HEK293 (cell line): ENCODE data around the gene JOSD1.

Experiments
- CTCF ChIA-PET: fragments of 350-600 bp; formaldehyde crosslinking; extraction: SDS; loops from one replicate; lab custom pipeline; 2021; ENCODE audit warnings: antibody characterized with exemption; lab: Yijun Ruan, JAX
- POLR2A ChIA-PET: fragments of 300-600 bp; formaldehyde crosslinking; extraction: SDS; loops from one replicate; lab custom pipeline; 2020; ENCODE audit warnings: antibody characterized with exemption, inconsistent platforms; lab: Yijun Ruan, JAX
- H3K27ac ChIP-seq: fragments of 200-500 bp; sonication (Bioruptor generic); 2 replicates; pipeline ENCODE4 v1.5.1; 2014; ENCODE audit warnings: low read depth, low read length, control low read depth, inconsistent platforms; ENCODE audit errors: extremely low read depth
- H3K36me3 ChIP-seq, 2 experiments: fragments of 200-500 bp in 1 of 2; sonication (Bioruptor generic) in 1 of 2; 1 replicate in 1 of 2; 2 replicates in 1 of 2; pipeline ENCODE4 v1.5.1; 2014 to 2017; ENCODE audit warnings: inconsistent platforms in 2 of 2, low read length in 2 of 2; ENCODE audit not compliant: control insufficient read depth in 2 of 2, insufficient read depth in 1 of 2
- H3K4me1 ChIP-seq: fragments of 200-500 bp; sonication (Bioruptor generic); 2 replicates; pipeline ENCODE4 v1.5.1; 2014; ENCODE audit warnings: mild to moderate bottlenecking, low read length, inconsistent platforms; ENCODE audit not compliant: control insufficient read depth, insufficient read depth
- H3K4me3 ChIP-seq: 2 replicates; pipeline ENCODE4 v1.5.1; 2011; ENCODE audit warnings: low read depth, mild to moderate bottlenecking, control low read depth, low read length, moderate library complexity
- H3K9me3 ChIP-seq: fragments of 200-500 bp; sonication (Bioruptor generic); 2 replicates; pipeline ENCODE4 v1.5.1; 2014; ENCODE audit warnings: low read depth, low read length, inconsistent platforms; ENCODE audit not compliant: control insufficient read depth, insufficient read depth
- GLI2 ChIP-seq: fragments of 450-650 bp; formaldehyde crosslinking; IDR thresholded peaks from 2 replicates; pipeline ENCODE4; 2017; ENCODE audit warnings: missing biosample characterization, missing genetic modification characterization, low read depth, borderline replicate concordance
- HOXA7 ChIP-seq: sonication (generic); formaldehyde crosslinking; IDR thresholded peaks from 2 replicates; pipeline ENCODE4 v1.8.1; 2022; ENCODE audit warnings: missing genetic modification reagents, borderline replicate concordance
- KLF17 ChIP-seq: fragments of 450-650 bp; formaldehyde crosslinking; IDR thresholded peaks from 2 replicates; pipeline ENCODE4 v1.5.1; 2016; ENCODE audit warnings: missing biosample characterization, missing genetic modification characterization
- PRDM6 ChIP-seq: fragments of 450-650 bp; formaldehyde crosslinking; IDR thresholded peaks from 2 replicates; pipeline ENCODE4 v1.5.1; 2017; ENCODE audit warnings: missing biosample characterization, missing genetic modification characterization
- TRIM28 ChIP-seq: IDR thresholded peaks from 2 replicates; pipeline ENCODE4 v1.6.1; 2011; ENCODE audit warnings: low read length, control low read depth, borderline replicate concordance
- ZBTB1 ChIP-seq: fragments of 450-650 bp; formaldehyde crosslinking; IDR thresholded peaks from 2 replicates; pipeline ENCODE4 v1.5.1; 2016; ENCODE audit warnings: missing biosample characterization, missing genetic modification characterization
- ZBTB17 ChIP-seq: fragments of 450-650 bp; formaldehyde crosslinking; IDR thresholded peaks from 2 replicates; pipeline ENCODE4 v1.5.1; 2016; ENCODE audit warnings: missing biosample characterization, missing genetic modification characterization
- ZBTB21 ChIP-seq: fragments of 450-650 bp; formaldehyde crosslinking; IDR thresholded peaks from 2 replicates; pipeline ENCODE4 v1.5.1; 2017; ENCODE audit warnings: missing biosample characterization, missing genetic modification characterization
- ZNF132 ChIP-seq: fragments of 450-650 bp; formaldehyde crosslinking; IDR thresholded peaks from 2 replicates; pipeline ENCODE4 v1.5.1; 2017; ENCODE audit warnings: missing biosample characterization, missing genetic modification characterization, borderline replicate concordance
- ZNF140 ChIP-seq: fragments of 450-650 bp; formaldehyde crosslinking; IDR thresholded peaks from 2 replicates; pipeline ENCODE4 v1.5.1; 2016; ENCODE audit warnings: missing biosample characterization, missing genetic modification characterization
- ZNF18 ChIP-seq: fragments of 450-650 bp; formaldehyde crosslinking; IDR thresholded peaks from 2 replicates; pipeline ENCODE4 v1.5.1; 2016; ENCODE audit warnings: missing biosample characterization, missing genetic modification characterization
- ZNF280D ChIP-seq: fragments of 450-650 bp; formaldehyde crosslinking; IDR thresholded peaks from 2 replicates; pipeline ENCODE4 v1.5.1; 2016; ENCODE audit warnings: missing biosample characterization, missing genetic modification characterization
- ZNF302 ChIP-seq: fragments of 450-650 bp; formaldehyde crosslinking; IDR thresholded peaks from 2 replicates; pipeline ENCODE4 v1.5.1; 2016; ENCODE audit warnings: missing biosample characterization, missing genetic modification characterization, low read depth
- ZNF324 ChIP-seq: fragments of 450-650 bp; formaldehyde crosslinking; IDR thresholded peaks from 2 replicates; pipeline ENCODE4 v1.5.1; 2016; ENCODE audit warnings: missing biosample characterization, missing genetic modification characterization
- ZNF433 ChIP-seq: fragments of 450-650 bp; formaldehyde crosslinking; IDR thresholded peaks from 2 replicates; pipeline ENCODE4 v1.5.1; 2016; ENCODE audit warnings: missing biosample characterization, missing genetic modification characterization, low read depth
- ZNF549 ChIP-seq: fragments of 450-650 bp; IDR thresholded peaks from 2 replicates; pipeline ENCODE4 v1.5.1; 2018; ENCODE audit warnings: missing biosample characterization, missing genetic modification characterization, mild to moderate bottlenecking, inconsistent platforms, moderate library complexity
- ZNF621 ChIP-seq: fragments of 450-650 bp; formaldehyde crosslinking; IDR thresholded peaks from 2 replicates; pipeline ENCODE4 v1.5.1; 2017; ENCODE audit warnings: missing biosample characterization, missing genetic modification characterization
- ZNF623 ChIP-seq: fragments of 450-650 bp; formaldehyde crosslinking; IDR thresholded peaks from 2 replicates; pipeline ENCODE4 v1.5.1; 2016; ENCODE audit warnings: missing biosample characterization, missing genetic modification characterization
- ZNF701 ChIP-seq: fragments of 450-650 bp; formaldehyde crosslinking; IDR thresholded peaks from 2 replicates; pipeline ENCODE4 v1.5.1; 2016; ENCODE audit warnings: missing biosample characterization, missing genetic modification characterization
- TF ChIP-seq, protein P1 (sequence below): fragments of 450-650 bp; formaldehyde crosslinking; IDR thresholded peaks from 2 replicates; pipeline ENCODE4 v1.5.1; 2017; ENCODE audit warnings: missing biosample characterization, mild to moderate bottlenecking, missing genetic modification characterization, moderate library complexity

Gene JOSD1

DNA sequence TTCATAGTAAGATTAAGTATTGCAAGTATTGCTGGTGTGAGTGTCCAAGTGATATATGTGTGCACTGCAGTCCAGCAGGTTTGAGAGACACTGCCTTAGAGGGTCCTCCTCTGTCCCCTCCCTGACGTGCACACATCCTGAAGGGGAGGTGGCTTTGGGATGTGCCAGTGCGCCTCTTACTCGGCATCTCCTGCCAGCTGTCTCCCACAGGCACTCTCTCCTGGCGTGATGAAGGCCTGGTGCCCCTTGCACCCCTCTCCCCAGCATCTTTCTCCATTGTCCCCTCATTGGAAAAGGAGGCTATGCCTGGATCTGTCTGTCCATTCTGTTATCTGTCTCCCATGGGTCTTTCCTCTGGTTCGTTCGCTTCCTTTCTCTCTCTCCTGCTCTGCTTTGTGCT lies 29.2 kb upstream of the JOSD1 start:
- TF ChIP-seq TRIM28, result no peak
- no peak for TF ChIP-seq HOXA7
- TF ChIP-seq, protein P1, sequence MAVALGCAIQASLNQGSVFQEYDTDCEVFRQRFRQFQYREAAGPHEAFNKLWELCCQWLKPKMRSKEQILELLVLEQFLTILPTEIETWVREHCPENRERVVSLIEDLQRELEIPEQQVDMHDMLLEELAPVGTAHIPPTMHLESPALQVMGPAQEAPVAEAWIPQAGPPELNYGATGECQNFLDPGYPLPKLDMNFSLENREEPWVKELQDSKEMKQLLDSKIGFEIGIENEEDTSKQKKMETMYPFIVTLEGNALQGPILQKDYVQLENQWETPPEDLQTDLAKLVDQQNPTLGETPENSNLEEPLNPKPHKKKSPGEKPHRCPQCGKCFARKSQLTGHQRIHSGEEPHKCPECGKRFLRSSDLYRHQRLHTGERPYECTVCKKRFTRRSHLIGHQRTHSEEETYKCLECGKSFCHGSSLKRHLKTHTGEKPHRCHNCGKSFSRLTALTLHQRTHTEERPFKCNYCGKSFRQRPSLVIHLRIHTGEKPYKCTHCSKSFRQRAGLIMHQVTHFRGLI (tag by site-specific recombination), result no peak
- TF ChIP-seq ZNF280D, result no peak
- TF ChIP-seq ZNF549 (tag by site-specific recombination), result no peak
- no peak for TF ChIP-seq ZNF18
- no peak for TF ChIP-seq ZNF621 (tag by site-specific recombination)
- TF ChIP-seq ZNF132, result no peak
- no peak for TF ChIP-seq ZBTB1 (tag by site-specific recombination)
- no peak for TF ChIP-seq ZNF701 (tag by site-specific recombination)
- no peak for TF ChIP-seq GLI2 (tag by site-specific recombination)
- TF ChIP-seq PRDM6, result no peak
- H3K36me3 ChIP-seq, result peaks cover 22 to 96% of the 10 kb centered on the region in 2 experiments
- CTCF ChIA-PET, result interaction anchor here (0.9 kb wide), 1 partner anchor 15 kb away, joined by 3 read pairs; no protein-coding TSS in a partner anchor
- H3K9me3 ChIP-seq, result no peaks in the 10 kb centered on the region
- no peak overlapping the region for H3K4me3 ChIP-seq
- no peak overlapping the region for H3K27ac ChIP-seq
- no peaks in the 10 kb centered on the region for H3K4me1 ChIP-seq
- POLR2A ChIA-PET, result no interaction called here

DNA sequence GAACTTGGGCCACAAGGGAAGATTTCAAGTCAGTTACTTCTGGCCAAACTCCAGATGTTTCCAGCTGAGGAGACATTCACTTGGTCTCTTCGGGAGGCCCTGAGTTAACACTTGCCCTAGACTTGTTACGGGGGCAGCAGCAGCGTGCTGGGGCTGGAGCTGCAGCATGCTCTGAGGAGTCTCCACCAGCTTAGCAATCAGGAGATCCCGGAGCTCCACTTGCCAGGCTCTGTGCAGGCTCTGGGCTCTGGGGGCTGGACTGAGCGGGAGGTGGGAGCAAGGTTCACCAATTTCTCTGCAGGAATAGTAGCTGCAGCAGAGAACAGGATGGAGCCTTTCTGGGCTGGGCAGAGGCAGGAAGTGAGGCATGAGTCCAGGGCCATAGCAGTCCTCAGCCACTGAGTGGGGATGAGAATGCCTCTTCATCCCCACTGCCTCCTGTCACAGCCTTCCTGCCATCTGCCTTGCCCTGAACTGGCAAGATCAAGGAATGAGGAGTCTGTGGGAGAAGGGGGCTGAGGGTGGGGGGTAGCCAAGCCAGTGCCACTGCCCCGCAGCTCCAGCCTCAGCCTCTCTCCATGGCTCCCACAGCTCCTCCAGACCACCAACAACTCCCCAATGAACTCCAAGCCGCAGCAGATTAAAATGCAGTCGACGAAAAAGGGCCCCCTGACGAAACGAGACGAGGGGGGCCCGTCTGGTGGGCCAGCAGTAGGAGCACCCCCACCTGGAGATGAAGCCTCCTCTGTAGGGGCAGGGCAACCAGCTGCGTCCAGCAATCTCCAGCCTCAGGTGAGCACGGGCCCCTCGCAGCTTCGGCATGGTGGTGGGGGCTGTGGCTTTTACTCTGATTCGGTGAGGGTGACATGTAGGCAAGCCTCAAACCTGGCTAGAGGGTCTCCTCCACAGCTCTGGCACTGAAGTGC lies 28.4 kb upstream of the JOSD1 start:
- Histone ChIP-seq H3K36me3 (peaks cover 28 to 96% of the 10 kb centered on the region in 2 experiments), H3K9me3 (no peaks in the 10 kb centered on the region), H3K27ac (no peak overlapping the region), H3K4me3 (no peak overlapping the region), H3K4me1 (no peaks in the 10 kb centered on the region)
- CTCF ChIA-PET, result interaction anchor here (0.9 to 1.3 kb wide), 2 partner anchors 10 to 15 kb away, joined by 3 to 5 read pairs; no protein-coding TSS in a partner anchor
- POLR2A ChIA-PET, result no interaction called here
- TF ChIP-seq ZBTB21 (no peak), ZNF623 (tag by site-specific recombination) (no peak), ZNF302 (no peak), ZNF140 (tag by site-specific recombination) (no peak), ZNF324 (tag by site-specific recombination) (no peak), KLF17 (tag by site-specific recombination) (no peak), ZBTB17 (peak; percentile 97), ZNF433 (tag by site-specific recombination) (no peak)
